Smooth muscle cell (in vitro differentiated cells): ENCODE measurements around the gene SMPDL3A. TPM values are rescaled to one million over a fixed set of nuclear protein-coding genes. Genes with fewer than 3 reads are reported as not detected.

Experiments used
- DNase-seq: peaks from one replicate; lab custom pipeline; 2025; ENCODE audit not compliant: unreplicated experiment; lab: John Stamatoyannopoulos, UW
- H2AFZ ChIP-seq: fragments of 200-600 bp; sonication (generic); 2 replicates; pipeline ENCODE4 v1.6.0; 2016; ENCODE audit warnings: antibody characterized with exemption, low read depth, mild to moderate bottlenecking
- H3F3A ChIP-seq: fragments of 200-600 bp; sonication (generic); 2 replicates; pipeline ENCODE4 v1.6.0; 2017; ENCODE audit warnings: antibody characterized with exemption, low read depth
- H3K27ac ChIP-seq: fragments of 200-600 bp; sonication (generic); 2 replicates; pipeline ENCODE4 v1.5.1; 2016; ENCODE audit warnings: low read depth, mild to moderate bottlenecking
- H3K27me3 ChIP-seq: fragments of 200-600 bp; sonication (generic); 2 replicates; pipeline ENCODE4 v1.6.1; 2016; ENCODE audit warnings: low read depth, mild to moderate bottlenecking
- H3K36me3 ChIP-seq: fragments of 200-600 bp; sonication (generic); 2 replicates; pipeline ENCODE4 v1.5.1; 2016; ENCODE audit warnings: low read depth
- H3K4me1 ChIP-seq: fragments of 200-600 bp; sonication (generic); 2 replicates; pipeline ENCODE4 v1.5.1; 2016; ENCODE audit warnings: low read depth
- H3K4me2 ChIP-seq: fragments of 200-600 bp; sonication (generic); 2 replicates; pipeline ENCODE4 v1.6.0; 2016; ENCODE audit warnings: mild to moderate bottlenecking
- H3K4me3 ChIP-seq: fragments of 200-600 bp; sonication (generic); 2 replicates; pipeline ENCODE4 v1.5.1; 2016; ENCODE audit warnings: mild to moderate bottlenecking
- H3K79me2 ChIP-seq: fragments of 200-600 bp; sonication (generic); 2 replicates; pipeline ENCODE4 v1.6.0; 2016; ENCODE audit warnings: low read depth, mild to moderate bottlenecking
- H3K9ac ChIP-seq: fragments of 200-600 bp; sonication (generic); 2 replicates; pipeline ENCODE4 v1.6.0; 2016; ENCODE audit warnings: low read depth
- H3K9me3 ChIP-seq: fragments of 200-600 bp; sonication (generic); replicated peaks from 2 replicates; pipeline ENCODE4 v1.5.1; 2016; ENCODE audit warnings: low read depth
- H4K20me1 ChIP-seq: fragments of 200-600 bp; sonication (generic); 2 replicates; pipeline ENCODE4 v1.6.0; 2016; ENCODE audit warnings: low read depth
- WGBS: methylation state at CpG from one replicate; pipeline ENCODE4 v1.1.7; 2016; ENCODE audit warnings: low lambda C conversion rate; 5-methylcytosine and 5-hydroxymethylcytosine counted together
- polyA plus RNA-seq: library from polyadenylated mRNA; unstranded; fragments of >200 nt; fragmentation: Nextera tagmentation; extraction: Ambion mirVana; gene quantifications from 2 replicates; pipeline ENCODE4 v1.2.1, GENCODE V29; 2016
- total RNA-seq: library from RNA; depleted of rRNA; stranded (reverse); fragments of >200 nt; gene quantifications from 2 replicates; pipeline ENCODE4 v1.2.3, GENCODE V29; 2014
- TF ChIP-seq, protein P1 (sequence below): fragments of 200-600 bp; sonication (generic); IDR thresholded peaks from 2 replicates; pipeline ENCODE4 v1.5.1; 2017; ENCODE audit warnings: borderline replicate concordance, mild to moderate bottlenecking, antibody characterized with exemption; ENCODE audit not compliant: insufficient read depth, poor library complexity, severe bottlenecking

The SMPDL3A gene
- total and polyA plus RNA-seq, 2 experiments from 2014 or later: 2.3 to 14.5 TPM

GRCh38 chr6:122760330-122760729, 28.7 kb upstream of the SMPDL3A start:
- Histone ChIP-seq H3K27me3 (no peaks in the 10 kb centered on the region), H3K27ac (no peak overlapping the region), H3K4me3 (no peak overlapping the region), H3K36me3 (no peaks in the 10 kb centered on the region), H4K20me1 (no peaks in the 10 kb centered on the region), H3K4me2 (no peak overlapping the region), H2AFZ (no peak overlapping the region), H3K4me1 (no peaks in the 10 kb centered on the region), H3K9ac (no peak overlapping the region), H3K9me3 (no peaks in the 10 kb centered on the region), H3K79me2 (no peaks in the 10 kb centered on the region), H3F3A (no peaks in the 10 kb centered on the region)
- no peak for DNase-seq
- TF ChIP-seq, protein P1, sequence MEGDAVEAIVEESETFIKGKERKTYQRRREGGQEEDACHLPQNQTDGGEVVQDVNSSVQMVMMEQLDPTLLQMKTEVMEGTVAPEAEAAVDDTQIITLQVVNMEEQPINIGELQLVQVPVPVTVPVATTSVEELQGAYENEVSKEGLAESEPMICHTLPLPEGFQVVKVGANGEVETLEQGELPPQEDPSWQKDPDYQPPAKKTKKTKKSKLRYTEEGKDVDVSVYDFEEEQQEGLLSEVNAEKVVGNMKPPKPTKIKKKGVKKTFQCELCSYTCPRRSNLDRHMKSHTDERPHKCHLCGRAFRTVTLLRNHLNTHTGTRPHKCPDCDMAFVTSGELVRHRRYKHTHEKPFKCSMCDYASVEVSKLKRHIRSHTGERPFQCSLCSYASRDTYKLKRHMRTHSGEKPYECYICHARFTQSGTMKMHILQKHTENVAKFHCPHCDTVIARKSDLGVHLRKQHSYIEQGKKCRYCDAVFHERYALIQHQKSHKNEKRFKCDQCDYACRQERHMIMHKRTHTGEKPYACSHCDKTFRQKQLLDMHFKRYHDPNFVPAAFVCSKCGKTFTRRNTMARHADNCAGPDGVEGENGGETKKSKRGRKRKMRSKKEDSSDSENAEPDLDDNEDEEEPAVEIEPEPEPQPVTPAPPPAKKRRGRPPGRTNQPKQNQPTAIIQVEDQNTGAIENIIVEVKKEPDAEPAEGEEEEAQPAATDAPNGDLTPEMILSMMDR: no peak

GRCh38 chr6:122766256-122766655, 22.8 kb upstream of the SMPDL3A start:
- Histone ChIP-seq H3K27ac (no peak overlapping the region), H3K4me2 (no peak overlapping the region), H3F3A (no peaks in the 10 kb centered on the region), H3K36me3 (no peaks in the 10 kb centered on the region), H3K79me2 (no peaks in the 10 kb centered on the region), H3K9ac (no peak overlapping the region), H3K9me3 (no peaks in the 10 kb centered on the region), H3K4me1 (no peaks in the 10 kb centered on the region), H3K4me3 (no peak overlapping the region), H2AFZ (peak overlapping the region; percentile 20), H3K27me3 (peaks cover 13% of the 10 kb centered on the region), H4K20me1 (no peaks in the 10 kb centered on the region)
- TF ChIP-seq, protein P1: no peak
- no peak for DNase-seq

DNA sequence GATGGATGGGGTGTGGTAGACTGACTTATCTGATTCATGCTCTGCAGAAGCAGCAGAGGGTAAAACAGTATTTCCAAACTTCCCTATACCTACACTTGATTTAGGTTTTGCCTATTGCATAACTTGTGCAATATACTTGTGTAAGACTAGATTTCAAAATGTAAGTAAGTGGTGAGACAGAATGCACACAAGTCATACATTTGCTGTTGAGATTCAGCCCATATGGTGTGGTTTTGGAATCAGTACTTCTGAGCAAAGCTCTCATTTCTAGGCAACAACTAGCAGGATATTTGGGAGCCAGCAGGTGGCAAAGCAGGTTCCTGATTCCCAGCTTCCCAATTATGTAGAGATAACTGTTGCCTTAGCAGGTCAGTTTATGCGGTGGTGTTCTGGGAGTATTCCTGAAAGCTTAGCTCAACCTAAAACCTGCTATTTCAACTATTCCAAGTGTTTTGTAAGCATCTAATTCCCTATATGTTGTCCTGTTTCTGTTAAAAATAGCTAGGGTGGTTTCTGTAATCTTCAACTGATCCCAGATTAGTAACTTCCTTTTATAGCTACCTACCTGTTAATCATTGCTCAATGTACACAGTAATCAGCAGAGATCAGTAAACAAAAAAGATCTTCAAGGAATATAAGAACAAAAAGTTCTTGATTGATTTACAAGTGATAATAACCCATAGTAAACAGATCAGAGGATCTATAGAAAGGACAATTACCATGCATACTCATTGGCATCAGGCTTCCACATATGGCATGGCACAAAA, 18.0 kb upstream of the SMPDL3A start:
- no peak overlapping the region for H3K4me3 ChIP-seq
- no peak overlapping the region for H3K9ac ChIP-seq
- no peak overlapping the region for H3K4me2 ChIP-seq
- no peaks in the 10 kb centered on the region for H4K20me1 ChIP-seq
- no peaks in the 10 kb centered on the region for H3K79me2 ChIP-seq
- H3K27ac ChIP-seq: no peak overlapping the region
- peaks cover 18% of the 10 kb centered on the region for H3K27me3 ChIP-seq
- no peaks in the 10 kb centered on the region for H3K9me3 ChIP-seq
- no peaks in the 10 kb centered on the region for H3K36me3 ChIP-seq
- no peaks in the 10 kb centered on the region for H3F3A ChIP-seq
- H3K4me1 ChIP-seq: no peaks in the 10 kb centered on the region
- 17% methylated on average over 1 of the region's 1 CpG for WGBS
- TF ChIP-seq, protein P1: no peak
- no peak overlapping the region for H2AFZ ChIP-seq
- no peak for DNase-seq
